ENCODE data around the gene EEF1A1.
"Not testable (repeated sequence)": the region's sequence is repeated elsewhere in the genome, so short reads cannot be mapped to it uniquely, and the experiment has no call there.

The EEF1A1 gene

GRCh38 chr6:73537677-73538076, 16.8 kb upstream of the EEF1A1 start:
- no peak for DNase-seq (ENCODE audit: low spot score)

DNA sequence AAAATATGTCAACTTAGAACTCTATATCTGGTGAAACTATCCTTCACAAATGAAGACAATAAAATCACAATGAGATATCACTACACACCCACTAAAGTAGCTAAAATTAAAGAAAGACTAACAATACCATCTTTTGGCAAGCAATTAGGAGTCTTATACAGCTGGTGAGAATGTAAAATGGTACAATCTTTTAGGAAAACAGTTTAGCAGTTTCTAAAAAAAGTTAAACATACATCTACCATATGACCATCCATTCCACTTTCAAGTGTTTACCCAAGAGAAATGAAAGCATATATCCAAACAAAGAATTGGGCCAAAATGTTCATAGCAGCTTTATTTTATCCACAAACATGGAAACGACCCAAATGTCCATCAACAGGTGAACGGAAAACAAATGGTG, 13.8 kb upstream of the EEF1A1 start:
- DNase-seq (ENCODE audit: low spot score), result no peak

GRCh38 chr6:73532293-73532692, 11.5 kb upstream of the EEF1A1 start:
- DNase-seq (ENCODE audit: low spot score), result no peak

GRCh38 chr6:73528897-73529296, 8.1 kb upstream of the EEF1A1 start:
- DNase-seq (ENCODE audit: low spot score), result no peak

GRCh38 chr6:73525546-73526330, 4.9 kb upstream of the EEF1A1 start:
- DNase-seq (ENCODE audit: low spot score), result no peak

GRCh38 chr6:73523434-73524123, 2.7 kb upstream of the EEF1A1 start:
- peak; percentile 17 for DNase-seq (ENCODE audit: low spot score)

DNA sequence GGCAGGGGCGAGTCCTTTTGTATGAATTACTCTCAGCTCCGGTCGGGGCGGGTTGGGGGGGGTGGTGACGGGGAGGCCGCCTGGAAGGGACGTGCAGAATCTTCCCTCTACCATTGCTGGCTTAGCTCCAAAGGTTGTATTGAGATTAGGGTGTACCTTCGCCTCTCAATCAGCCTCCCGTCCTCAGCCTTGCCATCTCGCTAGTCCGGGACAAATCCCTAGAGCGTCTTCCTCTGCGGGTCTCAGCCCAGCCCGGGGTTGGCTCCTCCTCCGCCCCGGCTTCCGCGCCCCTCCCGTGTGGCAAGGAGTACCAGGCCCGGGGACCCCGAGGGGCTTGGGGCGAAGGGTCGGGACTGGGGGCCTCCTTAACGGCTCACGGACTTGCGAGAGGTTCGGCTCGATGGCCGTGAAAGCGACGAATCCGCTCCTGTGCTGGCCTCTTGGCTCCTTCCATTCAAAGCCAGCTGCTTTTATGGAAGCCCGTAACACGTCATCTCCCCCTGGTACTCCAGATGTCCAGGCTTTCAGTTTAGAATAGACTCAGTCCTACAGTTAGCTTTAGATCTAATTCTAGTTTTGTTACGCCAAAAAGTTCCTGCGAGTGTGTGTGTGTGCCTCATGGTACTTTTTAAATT, 636 bp upstream of the EEF1A1 start:
- peak; percentile 83 for DNase-seq (ENCODE audit: low spot score)

DNA sequence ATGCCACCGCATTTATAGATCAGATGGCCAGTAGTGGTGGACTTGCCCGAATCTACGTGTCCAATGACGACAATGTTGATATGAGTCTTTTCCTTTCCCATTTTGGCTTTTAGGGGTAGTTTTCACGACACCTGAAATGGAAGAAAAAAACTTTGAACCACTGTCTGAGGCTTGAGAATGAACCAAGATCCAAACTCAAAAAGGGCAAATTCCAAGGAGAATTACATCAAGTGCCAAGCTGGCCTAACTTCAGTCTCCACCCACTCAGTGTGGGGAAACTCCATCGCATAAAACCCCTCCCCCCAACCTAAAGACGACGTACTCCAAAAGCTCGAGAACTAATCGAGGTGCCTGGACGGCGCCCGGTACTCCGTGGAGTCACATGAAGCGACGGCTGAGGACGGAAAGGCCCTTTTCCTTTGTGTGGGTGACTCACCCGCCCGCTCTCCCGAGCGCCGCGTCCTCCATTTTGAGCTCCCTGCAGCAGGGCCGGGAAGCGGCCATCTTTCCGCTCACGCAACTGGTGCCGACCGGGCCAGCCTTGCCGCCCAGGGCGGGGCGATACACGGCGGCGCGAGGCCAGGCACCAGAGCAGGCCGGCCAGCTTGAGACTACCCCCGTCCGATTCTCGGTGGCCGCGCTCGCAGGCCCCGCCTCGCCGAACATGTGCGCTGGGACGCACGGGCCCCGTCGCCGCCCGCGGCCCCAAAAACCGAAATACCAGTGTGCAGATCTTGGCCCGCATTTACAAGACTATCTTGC, 725 bp downstream of the EEF1A1 start:
- DNase-seq (ENCODE audit: low spot score), result peak; percentile 70

- DNase-seq (ENCODE audit: low spot score), result not testable (repeated sequence)
These were observed 1.6 kb downstream of the EEF1A1 start for GRCh38 chr6:73518982-73519881.

DNA sequence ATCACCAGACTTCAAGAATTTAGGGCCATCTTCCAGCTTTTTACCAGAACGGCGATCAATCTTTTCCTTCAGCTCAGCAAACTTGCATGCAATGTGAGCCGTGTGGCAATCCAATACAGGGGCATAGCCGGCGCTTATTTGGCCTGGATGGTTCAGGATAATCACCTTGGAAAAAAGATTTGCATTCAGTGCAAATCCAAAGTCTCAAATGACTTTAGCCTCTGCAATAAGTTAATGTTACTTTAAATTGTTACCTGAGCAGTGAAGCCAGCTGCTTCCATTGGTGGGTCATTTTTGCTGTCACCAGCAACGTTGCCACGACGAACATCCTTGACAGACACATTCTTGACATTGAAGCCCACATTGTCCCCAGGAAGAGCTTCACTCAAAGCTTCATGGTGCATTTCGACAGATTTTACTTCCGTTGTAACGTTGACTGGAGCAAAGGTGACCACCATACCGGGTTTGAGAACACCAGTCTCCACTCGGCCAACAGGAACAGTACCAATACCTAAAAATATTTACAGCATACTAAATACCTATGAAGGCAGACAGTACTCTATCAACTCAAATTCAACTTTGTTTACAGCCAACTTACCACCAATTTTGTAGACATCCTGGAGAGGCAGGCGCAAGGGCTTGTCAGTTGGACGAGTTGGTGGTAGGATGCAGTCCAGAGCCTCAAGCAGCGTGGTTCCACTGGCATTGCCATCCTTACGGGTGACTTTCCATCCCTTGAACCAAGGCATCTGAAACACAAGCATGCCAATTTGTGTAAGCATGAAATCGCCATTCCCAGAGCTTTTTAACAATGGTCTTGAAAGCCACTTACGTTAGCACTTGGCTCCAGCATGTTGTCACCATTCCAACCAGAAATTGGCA, 2.5 kb downstream of the EEF1A1 start:
- not testable (repeated sequence) for DNase-seq (ENCODE audit: low spot score)

DNA sequence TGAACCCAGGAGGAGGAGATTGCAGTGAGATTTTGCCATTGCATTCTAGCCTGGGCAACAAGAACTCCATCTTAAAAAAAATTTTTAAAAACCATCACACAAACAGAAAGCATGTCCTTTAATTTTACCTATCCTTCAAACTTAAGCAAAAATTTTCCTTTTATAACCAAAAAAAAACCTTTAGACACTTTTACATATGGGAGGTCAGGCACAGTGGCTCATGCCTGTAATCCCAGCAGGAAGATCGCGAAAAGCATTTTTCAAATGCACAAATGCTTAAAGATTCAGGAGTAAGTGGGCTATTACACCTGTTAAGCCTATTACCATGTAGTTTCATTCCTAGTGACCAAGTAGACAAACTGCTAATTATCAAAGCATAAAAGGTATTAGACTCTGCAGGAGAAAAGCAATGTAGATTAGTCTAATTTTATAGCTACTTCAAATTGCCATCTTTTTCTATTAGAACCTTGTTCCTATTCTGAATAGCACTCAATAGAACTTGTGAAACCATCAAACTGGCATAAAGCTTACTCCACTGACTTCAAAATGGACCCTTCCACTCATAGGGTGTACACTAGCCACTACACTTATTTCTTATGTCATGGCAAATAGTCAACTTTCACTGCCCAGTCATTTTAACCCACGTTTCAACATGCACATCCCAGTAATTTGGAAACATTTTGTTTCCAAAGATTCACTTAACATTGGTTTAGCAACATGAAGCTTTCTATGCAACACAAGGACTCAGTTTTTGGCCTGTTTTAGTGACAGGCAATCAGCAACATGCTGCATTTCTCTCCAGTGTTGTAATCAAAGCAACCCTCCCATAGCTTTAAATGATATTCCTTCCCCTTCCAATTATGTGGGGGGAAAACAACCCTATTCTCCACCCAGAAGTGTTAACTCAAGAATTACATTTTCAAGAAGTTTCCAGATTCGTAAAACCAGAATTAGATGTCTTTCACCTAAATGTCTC, 4.0 kb downstream of the EEF1A1 start:
- no peak for DNase-seq (ENCODE audit: low spot score)

GRCh38 chr6:73515204-73515655, 5.6 kb downstream of the EEF1A1 start:
- DNase-seq (ENCODE audit: low spot score), result no peak

- DNase-seq (ENCODE audit: low spot score), result no peak
These were observed 6.1 kb downstream of the EEF1A1 start for GRCh38 chr6:73514746-73515110.

DNA sequence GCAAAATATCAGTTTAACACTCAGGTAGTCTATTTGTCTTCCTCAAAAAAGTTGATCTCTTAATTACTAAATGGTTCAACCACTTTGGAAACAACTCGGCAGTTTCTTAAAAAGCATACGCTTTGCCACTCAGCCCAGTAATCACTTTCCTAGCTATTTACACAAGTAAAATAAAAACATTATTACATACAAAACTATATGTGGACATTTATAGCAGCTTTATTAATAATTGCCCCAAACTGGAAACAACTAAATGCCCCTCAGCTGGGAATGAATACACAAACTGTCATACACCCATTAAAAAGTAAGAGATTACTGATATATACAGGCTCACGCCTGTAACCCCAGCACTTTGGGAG, 7.4 kb downstream of the EEF1A1 start:
- DNase-seq (ENCODE audit: low spot score), result no peak

DNA sequence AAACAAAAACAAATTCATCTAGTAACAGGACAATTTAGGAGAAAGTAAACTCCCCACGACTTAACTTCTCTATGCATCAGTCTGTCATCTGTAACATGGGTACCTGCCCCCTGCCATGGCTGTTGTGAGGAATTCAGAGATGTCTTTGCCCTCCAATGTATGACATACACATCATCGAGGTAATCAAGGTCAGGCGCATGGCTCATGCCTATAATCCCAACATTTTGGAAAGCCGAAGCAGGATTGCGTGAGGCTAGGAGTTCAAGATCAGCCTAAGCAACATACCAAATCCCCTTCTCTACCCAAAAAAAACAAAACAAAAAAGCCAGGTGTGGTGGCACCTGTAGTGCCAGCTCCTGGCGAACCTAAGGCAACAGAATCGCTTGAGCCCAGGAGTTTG, 9.0 kb downstream of the EEF1A1 start:
- DNase-seq (ENCODE audit: low spot score), result no peak

- no peak for DNase-seq (ENCODE audit: low spot score)
These were observed 11.0 kb downstream of the EEF1A1 start for GRCh38 chr6:73509851-73510250.

DNA sequence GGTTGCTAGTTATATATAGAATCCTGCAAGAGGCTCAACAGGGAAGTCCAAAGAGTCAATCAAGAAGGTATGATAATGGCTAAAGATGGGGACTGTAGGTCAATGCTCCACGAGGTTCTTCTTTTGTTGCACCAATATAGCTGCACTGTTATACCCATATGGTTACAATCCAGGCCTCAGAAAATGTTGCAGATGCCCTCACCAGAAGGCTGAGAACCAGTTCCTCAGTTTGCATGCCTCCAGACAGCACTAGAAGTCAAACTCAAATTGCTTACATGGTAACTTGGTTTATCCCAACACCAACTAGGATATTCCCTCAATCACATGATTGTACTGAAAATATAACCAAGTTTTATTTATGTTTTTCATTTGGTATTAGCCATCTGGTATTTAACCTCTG, 12.1 kb downstream of the EEF1A1 start:
- no peak for DNase-seq (ENCODE audit: low spot score)

- DNase-seq (ENCODE audit: low spot score), result no peak
These were observed 14.6 kb downstream of the EEF1A1 start for GRCh38 chr6:73506246-73506645.

DNA sequence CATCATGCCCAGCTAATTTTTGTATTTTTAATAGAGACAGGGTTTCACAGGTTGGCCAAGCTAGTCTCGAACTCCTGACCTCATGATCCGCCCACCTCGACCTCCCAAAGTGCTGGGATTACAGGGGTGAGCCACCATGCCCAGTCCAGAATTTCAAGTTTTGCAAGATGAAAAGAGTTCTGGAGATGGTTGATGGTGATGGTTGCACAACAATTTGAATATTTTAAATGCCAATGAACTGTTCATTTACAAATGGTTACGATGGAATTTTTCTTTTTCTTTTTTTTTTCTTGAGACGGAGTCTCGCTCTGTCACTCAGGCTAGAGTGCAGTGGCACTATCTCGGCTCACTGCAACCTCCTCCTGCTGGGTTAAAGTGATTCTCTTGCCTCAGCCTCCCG, 15.1 kb downstream of the EEF1A1 start:
- not testable (repeated sequence) for DNase-seq (ENCODE audit: low spot score)

All from putamen (tissue), 1 donor.